Activated CD8-positive, alpha-beta T cell treated with anti-CD3 and anti-CD28 coated beads, Interleukin-2, amount 10 ng/mL, durations not matched to agents 7 days and 5 days (primary cell): ENCODE data around the gene UNC45A. TPM values are rescaled to one million over a fixed set of nuclear protein-coding genes. Genes with fewer than 3 reads are reported as not detected.
A peak's percentile ranks its signal among the peaks of the same experiment; 100 is the strongest.
"Not testable (repeated sequence)": the region's sequence is repeated elsewhere in the genome, so short reads cannot be mapped to it uniquely, and the experiment has no call there.

Experiments
- ATAC-seq: fragments of 150-1000 bp; cut with Tn5 transposase; one replicate; pipeline ENCODE4 v1.10.0; 2021; ENCODE audit warnings: moderate library complexity
- CTCF ChIA-PET: fragments of 350-600 bp; sonication (Branson Sonifier 250); formaldehyde crosslinking; loops from one replicate; lab custom pipeline; 2021; ENCODE audit warnings: antibody characterized with exemption; lab: Charles Lee
- POLR2A ChIA-PET: fragments of 350-600 bp; sonication (Branson Sonifier 250); formaldehyde crosslinking; loops from one replicate; lab custom pipeline; 2021; ENCODE audit warnings: antibody characterized with exemption; lab: Charles Lee
- DNase-seq: peaks from one replicate; pipeline ENCODE4 v3.0.0-alpha.2; 2020
- H3K27ac Mint-ChIP-seq: one replicate; pipeline ENCODE4 v1.8.0; 2021; ENCODE audit warnings: mild to moderate bottlenecking, mixed read lengths
- H3K27me3 Mint-ChIP-seq: one replicate; pipeline ENCODE4 v1.8.0; 2021; ENCODE audit warnings: low read depth, mixed read lengths
- H3K36me3 Mint-ChIP-seq: one replicate; pipeline ENCODE4 v1.8.0; 2021; ENCODE audit warnings: low read depth, mixed read lengths
- H3K4me1 Mint-ChIP-seq: one replicate; pipeline ENCODE4 v1.8.0; 2021; ENCODE audit warnings: low read depth, mixed read lengths
- H3K4me3 Mint-ChIP-seq: one replicate; pipeline ENCODE4 v1.8.0; 2021; ENCODE audit warnings: mild to moderate bottlenecking, mixed read lengths
- H3K9me3 Mint-ChIP-seq: one replicate; pipeline ENCODE4 v1.8.0; 2022; ENCODE audit warnings: mixed read lengths; ENCODE audit not compliant: insufficient read depth
- total RNA-seq, 2 experiments: library from RNA; stranded (reverse); gene quantifications; one replicate each; pipeline ENCODE4 v1.2.3, GENCODE V29; 2021

Gene UNC45A
- total RNA-seq, 2 experiments from 2014 or later = 74.6 to 81.4 TPM

DNA sequence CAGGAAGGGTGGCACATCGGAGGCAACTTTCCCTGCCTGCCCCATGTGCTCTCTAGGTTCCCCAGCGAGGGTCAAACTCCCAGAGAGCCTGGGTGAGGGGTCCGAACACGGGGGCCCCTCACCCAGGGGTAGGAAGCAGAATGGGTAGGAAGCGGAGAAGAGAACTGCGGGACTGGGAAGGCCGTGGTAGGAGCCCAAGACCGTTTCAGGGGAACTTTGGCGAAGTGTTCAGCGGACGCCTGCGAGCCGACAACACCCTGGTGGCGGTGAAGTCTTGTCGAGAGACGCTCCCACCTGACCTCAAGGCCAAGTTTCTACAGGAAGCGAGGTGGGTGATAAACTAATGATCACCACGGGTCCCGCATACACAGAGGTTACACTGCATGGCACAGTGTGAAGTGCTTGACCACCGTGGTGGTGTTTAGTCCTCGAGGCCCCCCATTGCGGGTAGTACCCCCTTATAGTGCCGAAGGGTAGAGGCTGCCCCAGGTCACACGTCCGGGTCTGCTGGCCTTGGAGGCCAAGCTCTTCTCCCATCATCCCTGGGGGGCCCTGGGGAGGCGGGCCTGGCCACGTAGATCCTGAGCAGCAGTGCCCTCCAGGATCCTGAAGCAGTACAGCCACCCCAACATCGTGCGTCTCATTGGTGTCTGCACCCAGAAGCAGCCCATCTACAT lies 42.4 kb upstream of the UNC45A start:
- POLR2A ChIA-PET = interaction anchor here (1.7 kb wide), 1 partner anchor 10 kb away, joined by 5 read pairs; the partner anchor contains the start of gene MAN2A2
- Mint-ChIP-seq H3K9me3 (no peaks in the 10 kb centered on the region), H3K4me3 (no peak overlapping the region), H3K4me1 (peaks cover 11% of the 10 kb centered on the region), H3K27ac (no peak overlapping the region), H3K36me3 (peaks cover 19% of the 10 kb centered on the region), H3K27me3 (no peaks in the 10 kb centered on the region)
- DNase-seq (no peak), ATAC-seq (no peak)
- CTCF ChIA-PET = interaction anchor here (17.2 kb wide), 1 partner anchor 38 kb away, joined by 328 read pairs; the partner anchor contains the start of genes HDDC3 and UNC45A

DNA sequence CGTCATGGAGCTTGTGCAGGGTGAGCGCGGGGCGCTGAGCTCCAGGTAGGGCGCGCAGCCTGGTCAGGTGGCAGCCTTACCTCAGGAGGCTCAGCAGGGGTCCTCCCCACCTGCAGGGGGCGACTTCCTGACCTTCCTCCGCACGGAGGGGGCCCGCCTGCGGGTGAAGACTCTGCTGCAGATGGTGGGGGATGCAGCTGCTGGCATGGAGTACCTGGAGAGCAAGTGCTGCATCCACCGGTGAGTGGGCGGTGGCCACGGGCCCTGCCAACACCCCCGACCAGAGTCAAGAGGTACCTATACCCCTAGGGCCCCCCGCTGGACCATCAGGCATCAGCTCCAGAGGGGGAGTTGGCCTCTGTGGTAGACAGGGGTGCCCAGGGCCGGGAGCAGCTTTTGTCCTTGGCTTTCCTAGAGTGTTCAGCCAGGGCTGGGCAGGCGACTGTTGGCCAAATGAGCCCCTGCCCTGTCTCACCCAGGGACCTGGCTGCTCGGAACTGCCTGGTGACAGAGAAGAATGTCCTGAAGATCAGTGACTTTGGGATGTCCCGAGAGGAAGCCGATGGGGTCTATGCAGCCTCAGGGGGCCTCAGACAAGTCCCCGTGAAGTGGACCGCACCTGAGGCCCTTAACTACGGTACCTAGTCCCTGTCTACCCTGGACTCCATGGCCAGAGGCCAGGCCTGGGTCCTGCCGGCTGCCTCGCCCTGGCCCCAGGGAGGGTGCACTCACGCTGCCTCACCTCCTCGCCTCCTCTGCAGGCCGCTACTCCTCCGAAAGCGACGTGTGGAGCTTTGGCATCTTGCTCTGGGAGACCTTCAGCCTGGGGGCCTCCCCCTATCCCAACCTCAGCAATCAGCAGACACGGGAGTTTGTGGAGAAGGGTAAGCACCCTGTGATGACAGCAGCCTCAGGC lies 41.7 kb upstream of the UNC45A start:
- Mint-ChIP-seq H3K27ac (no peak overlapping the region), H3K9me3 (no peaks in the 10 kb centered on the region), H3K4me1 (peaks cover 11% of the 10 kb centered on the region), H3K27me3 (no peaks in the 10 kb centered on the region), H3K4me3 (no peak overlapping the region), H3K36me3 (peaks cover 15% of the 10 kb centered on the region)
- ChIA-PET POLR2A (interaction anchor here (1.7 kb wide), 1 partner anchor 10 kb away, joined by 5 read pairs; the partner anchor contains the start of gene MAN2A2), CTCF (interaction anchor here (2.4 to 17.2 kb wide), 2 partner anchors 8 to 37 kb away, joined by 19 to 328 read pairs; partner anchors contain the start of genes HDDC3 and UNC45A)
- DNase-seq (no peak), ATAC-seq (no peak)

DNA sequence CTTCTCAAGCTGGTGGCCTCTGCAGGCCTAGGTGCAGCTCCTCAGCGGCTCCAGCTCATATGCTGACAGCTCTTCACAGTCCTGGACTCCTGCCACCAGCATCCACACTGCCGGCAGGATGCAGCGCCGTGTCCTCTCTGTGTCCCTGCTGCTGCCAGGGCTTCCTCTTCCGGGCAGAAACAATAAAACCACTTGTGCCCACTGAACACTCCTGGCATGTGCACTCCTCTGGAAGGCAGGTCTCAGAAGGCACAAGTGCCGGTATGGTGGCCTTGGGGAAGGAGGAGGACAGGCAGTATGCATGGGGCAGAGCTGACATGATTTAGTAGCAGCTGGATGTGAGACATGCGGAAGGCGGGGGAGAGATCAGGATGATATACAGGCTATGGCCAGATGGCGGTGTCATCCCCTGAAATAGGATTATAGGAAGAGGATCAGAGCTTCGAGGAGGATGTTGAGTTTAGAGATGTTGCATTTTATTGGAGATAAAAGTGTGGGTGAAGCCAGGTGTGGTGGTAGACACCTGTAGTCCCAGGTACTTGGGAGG lies 39.4 kb upstream of the UNC45A start:
- H3K27ac Mint-ChIP-seq = no peak overlapping the region
- no peaks in the 10 kb centered on the region for H3K4me1 Mint-ChIP-seq
- DNase-seq (no peak), ATAC-seq (no peak)
- H3K27me3 Mint-ChIP-seq = no peaks in the 10 kb centered on the region
- ChIA-PET POLR2A (interaction anchor here (0.6 to 1.0 kb wide), 2 partner anchors 9 to 25 kb away, joined by 3 to 4 read pairs; no protein-coding TSS in a partner anchor), CTCF (interaction anchor here (2.4 to 17.2 kb wide), 2 partner anchors 10 to 35 kb away, joined by 19 to 328 read pairs; partner anchors contain the start of genes HDDC3 and UNC45A)
- no peak overlapping the region for H3K4me3 Mint-ChIP-seq
- H3K36me3 Mint-ChIP-seq = peaks cover 14% of the 10 kb centered on the region
- no peaks in the 10 kb centered on the region for H3K9me3 Mint-ChIP-seq

DNA sequence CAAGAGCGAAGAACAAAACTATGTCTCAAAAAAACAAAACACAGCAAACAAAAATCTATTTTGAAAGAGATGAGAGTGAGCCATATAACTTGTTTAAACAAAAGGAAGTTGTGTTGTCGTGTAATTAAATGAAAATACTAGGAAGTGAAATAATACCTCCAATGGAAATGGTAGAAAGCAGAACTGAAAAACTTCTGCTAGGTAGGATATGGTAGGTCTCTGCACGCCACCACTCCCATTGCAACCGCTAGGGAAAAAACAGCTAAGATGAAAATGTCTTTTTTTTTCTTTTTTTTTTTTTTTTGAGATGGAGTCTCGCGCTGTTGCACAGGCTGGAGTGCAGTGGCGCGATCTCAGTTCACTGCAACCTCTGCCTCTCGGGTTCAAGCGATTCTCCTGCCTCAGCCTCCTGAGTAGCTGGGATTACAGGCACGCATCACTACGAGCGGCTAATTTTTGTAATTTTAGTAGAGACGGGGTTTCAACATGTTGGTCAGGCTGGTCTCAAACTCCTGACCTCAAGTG lies 37.9 kb upstream of the UNC45A start:
- Mint-ChIP-seq H3K4me1 (peaks cover 12% of the 10 kb centered on the region), H3K36me3 (peaks cover 11% of the 10 kb centered on the region)
- POLR2A ChIA-PET, ATAC-seq, H3K4me3 Mint-ChIP-seq, H3K27me3 Mint-ChIP-seq, H3K9me3 Mint-ChIP-seq, H3K27ac Mint-ChIP-seq, DNase-seq: not testable (repeated sequence)
- CTCF ChIA-PET = interaction anchor here (1.2 to 17.2 kb wide), 2 partner anchors 11 to 33 kb away, joined by 3 to 328 read pairs; partner anchors contain the start of genes HDDC3 and UNC45A

DNA sequence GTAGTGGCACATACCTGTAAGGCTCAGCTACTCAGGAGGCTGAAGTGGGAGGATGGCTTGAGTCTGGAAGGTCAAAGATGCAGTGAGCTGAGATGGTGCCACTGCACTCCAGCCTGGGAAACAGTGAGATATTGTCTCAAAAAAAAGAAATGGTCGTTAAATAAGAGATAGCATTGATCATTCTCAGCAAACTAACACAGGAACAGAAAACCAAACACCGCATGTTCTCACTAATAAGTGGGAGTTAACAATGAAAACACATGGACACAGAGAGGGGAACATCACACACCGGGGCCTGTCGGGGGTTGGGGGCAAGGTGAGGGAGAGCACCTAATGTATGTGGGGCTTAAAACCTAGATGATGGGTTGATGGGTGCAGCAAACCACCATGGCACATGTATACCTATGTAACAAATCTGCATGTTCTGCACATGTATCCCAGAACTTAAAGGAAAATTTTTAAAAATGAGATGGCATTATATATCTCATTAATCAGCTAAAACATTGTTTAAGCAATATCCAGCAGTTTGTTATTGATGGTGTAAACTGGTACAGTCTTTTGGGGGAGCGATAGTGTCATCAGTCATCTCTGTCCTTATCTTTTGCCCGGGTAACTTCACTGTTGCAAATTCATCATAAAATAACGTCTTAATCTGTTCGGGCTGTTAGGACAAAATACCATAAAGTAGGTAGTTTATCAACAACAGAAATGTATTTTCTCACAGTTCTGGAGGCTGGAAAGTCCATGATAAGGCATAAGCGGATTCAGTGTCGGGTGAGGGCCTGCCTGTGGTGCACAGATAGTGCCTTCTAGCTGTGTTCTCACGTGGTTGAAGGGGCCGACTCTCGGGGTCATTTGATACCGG lies 33.7 kb upstream of the UNC45A start:
- DNase-seq = no peak
- Mint-ChIP-seq H3K9me3 (no peaks in the 10 kb centered on the region), H3K4me3 (peak overlapping the region; percentile 90), H3K27me3 (no peaks in the 10 kb centered on the region), H3K36me3 (peaks cover 16% of the 10 kb centered on the region), H3K4me1 (peaks cover 28% of the 10 kb centered on the region), H3K27ac (peak overlapping the region; percentile 93)
- ATAC-seq = no peak
- ChIA-PET POLR2A (interaction anchor here (8.8 kb wide), 1 partner anchor 31 kb away, joined by 110 read pairs; the partner anchor contains the start of genes HDDC3 and UNC45A), CTCF (interaction anchor here (0.7 to 17.2 kb wide), 9 partner anchors 16 to 252 kb away, joined by 3 to 328 read pairs (median 3); partner anchors contain the start of genes HDDC3, RCCD1 and UNC45A)

DNA sequence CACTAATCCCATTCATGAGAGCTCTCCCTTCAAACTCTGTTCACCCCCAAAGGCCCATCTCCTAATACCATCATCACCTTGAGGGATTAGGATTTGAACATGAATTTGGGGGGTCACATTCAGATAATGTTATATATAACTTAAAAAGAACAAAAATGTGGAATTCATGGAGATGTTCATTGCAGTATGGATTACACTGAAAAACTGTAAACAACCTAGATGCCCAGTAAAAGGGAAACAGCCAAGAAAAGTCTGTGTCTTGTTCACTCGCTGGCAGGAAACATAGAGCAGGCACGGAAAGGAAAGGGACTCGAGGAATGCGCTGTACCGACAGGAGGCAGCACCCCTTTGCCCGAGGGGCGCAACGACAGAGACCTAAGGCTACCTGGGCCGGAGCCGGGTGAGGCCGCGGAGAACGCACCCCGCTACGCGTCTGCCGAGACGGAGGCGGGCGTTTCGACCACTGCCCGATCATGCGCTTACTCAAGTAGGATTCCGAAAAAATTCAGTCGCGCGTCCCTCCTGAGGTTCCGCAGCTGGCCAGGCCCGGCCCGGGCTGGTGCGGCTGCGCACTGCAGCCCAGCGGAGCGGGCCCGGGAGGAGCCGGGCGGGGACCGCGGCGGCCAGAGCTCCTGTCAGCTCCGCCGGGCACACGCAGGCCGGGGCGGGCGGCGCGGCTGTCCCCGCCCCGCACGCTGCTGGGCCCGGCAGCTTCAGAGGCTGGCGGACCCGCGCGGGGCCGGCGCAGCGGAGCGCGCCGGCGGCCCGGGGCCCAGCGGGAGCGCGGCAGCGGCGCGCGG lies 32.8 kb upstream of the UNC45A start:
- Mint-ChIP-seq H3K27me3 (no peaks in the 10 kb centered on the region), H3K4me1 (peaks cover 28% of the 10 kb centered on the region), H3K36me3 (peaks cover 25% of the 10 kb centered on the region), H3K9me3 (no peaks in the 10 kb centered on the region), H3K27ac (peak overlapping the region; percentile 93), H3K4me3 (peak overlapping the region; percentile 90)
- peak; percentile 80 for DNase-seq
- CTCF ChIA-PET = interaction anchor here (0.7 to 17.2 kb wide), 17 partner anchors 16 to 582 kb away, joined by 3 to 328 read pairs (median 3); partner anchors contain the start of genes HDDC3, RCCD1 and UNC45A
- POLR2A ChIA-PET = interaction anchor here (0.6 to 8.8 kb wide), 7 partner anchors 10 to 185 kb away, joined by 3 to 110 read pairs (median 5); partner anchors contain the start of genes BLM, HDDC3 and UNC45A
- peak; percentile 84 for ATAC-seq

DNA sequence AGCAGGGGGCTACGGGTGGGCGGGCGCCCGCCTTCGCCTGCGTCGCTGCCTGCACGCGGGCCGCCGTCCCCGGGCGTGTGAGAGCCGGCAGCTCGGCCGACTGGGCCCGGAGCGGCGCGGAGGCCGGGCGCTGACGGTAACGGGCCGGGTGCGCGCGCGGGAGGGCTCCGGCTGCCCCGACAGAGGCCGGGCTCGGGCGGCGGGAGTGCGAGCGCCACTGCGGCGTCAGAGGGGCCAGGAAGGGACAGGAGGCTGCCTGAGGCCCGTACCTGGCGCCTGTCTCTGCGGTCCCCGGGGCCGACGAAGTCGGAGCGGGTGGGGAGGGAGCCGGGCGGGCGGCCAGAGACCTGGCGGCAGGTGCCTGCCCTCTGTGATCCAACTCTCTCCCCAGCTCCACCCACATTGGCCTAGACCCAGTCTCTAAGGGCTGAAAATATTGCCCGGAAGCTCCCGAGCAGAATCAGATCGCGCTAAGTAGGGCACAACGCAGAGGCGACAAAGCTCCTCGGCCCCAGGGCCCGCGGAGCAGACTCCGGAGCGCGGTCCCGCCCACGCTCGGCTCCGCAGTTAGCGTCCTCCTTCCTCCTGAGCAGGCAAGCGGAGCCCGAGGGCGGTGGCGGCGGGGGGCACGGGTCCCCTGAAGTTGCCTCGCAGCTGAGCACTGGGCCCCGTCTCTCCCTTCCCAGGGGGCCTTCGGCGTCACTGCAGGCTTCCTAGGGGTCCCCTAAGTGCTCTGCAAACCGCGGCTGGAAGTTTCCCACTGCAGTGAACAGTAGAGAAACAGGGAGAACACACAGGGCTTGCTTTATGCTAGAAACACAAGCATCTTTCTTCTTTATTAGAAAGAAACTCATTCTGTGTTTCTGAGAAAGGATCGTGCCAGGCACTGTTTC lies 32.0 kb upstream of the UNC45A start, which contains the start of gene MAN2A2:
Gene MAN2A2 (plus strand): TSS at position 463 of the 893 bp plus-strand sequence. CDS start 906 bp downstream, outside the sequence.
- peak within 1 kb of the TSS; percentile 90 for H3K4me3 Mint-ChIP-seq
- H3K27ac Mint-ChIP-seq = peak within 1 kb of the TSS; percentile 93

DNA sequence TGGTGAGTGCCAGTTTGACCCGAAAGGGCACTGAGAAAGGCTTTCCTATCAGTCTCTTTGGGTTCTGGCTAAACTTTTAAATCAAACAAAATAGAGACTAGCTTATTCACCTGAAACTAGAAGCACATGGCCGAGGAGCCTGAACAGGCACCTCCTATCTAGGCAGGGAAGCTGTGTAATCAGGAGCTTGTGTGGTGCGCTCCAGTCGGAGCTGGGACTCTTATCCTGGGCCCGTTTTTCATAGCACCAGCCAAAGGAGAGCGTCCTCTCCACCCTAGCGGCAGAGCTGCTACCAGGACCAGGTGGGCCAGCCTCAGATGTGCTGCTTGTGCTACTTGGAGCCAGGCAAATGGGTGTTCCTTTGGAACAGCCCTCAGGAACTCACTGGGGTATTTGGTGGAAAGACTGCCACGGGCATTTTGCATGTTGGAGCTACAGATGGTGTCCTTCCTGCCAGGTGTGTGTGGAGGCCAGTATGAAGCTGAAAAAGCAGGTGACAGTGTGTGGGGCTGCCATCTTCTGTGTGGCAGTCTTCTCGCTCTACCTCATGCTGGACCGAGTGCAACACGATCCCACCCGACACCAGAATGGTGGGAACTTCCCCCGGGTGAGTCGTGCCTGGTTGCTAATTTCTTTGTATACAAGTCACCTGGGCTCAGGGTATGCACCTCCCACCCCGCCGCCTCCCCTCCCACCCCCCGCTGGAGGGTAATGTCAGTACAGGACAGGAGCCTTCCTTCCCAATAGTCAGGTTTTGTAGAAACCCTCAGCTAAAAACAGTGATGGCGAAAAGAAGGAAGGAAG lies 31.1 kb upstream of the UNC45A start:
- DNase-seq = no peak
- no peaks in the 10 kb centered on the region for H3K27me3 Mint-ChIP-seq

More for the DNA sequence above, 32.0 kb upstream of the UNC45A start, which contains the start of gene MAN2A2:
- H3K36me3 Mint-ChIP-seq = peaks cover 31% of the 10 kb centered on the region
- H3K4me1 Mint-ChIP-seq = peaks cover 28% of the 10 kb centered on the region
- ChIA-PET POLR2A (interaction anchor here (0.8 to 8.8 kb wide), 10 partner anchors 8 to 341 kb away, joined by 3 to 110 read pairs (median 4); partner anchors contain the start of genes BLM, HDDC3, RCCD1 and UNC45A), CTCF (interaction anchor here (0.9 to 17.2 kb wide), 15 partner anchors 11 to 583 kb away, joined by 3 to 328 read pairs (median 3); partner anchors contain the start of genes BLM, HDDC3, RCCD1 and UNC45A)
- DNase-seq = peak; percentile 81
- ATAC-seq = peak; percentile 78
- no peaks in the 10 kb centered on the region for H3K9me3 Mint-ChIP-seq
- H3K27me3 Mint-ChIP-seq = no peaks in the 10 kb centered on the region

More for the DNA sequence above, 31.1 kb upstream of the UNC45A start:
- Mint-ChIP-seq H3K9me3 (no peaks in the 10 kb centered on the region), H3K36me3 (peaks cover 36% of the 10 kb centered on the region), H3K4me1 (peaks cover 28% of the 10 kb centered on the region), H3K27ac (peak overlapping the region; percentile 88), H3K4me3 (peak overlapping the region; percentile 79)
- ChIA-PET POLR2A (interaction anchor here (0.6 to 8.8 kb wide), 9 partner anchors 8 to 342 kb away, joined by 3 to 110 read pairs (median 4); partner anchors contain the start of genes BLM, HDDC3, RCCD1 and UNC45A), CTCF (interaction anchor here (0.9 to 17.2 kb wide), 10 partner anchors 10 to 584 kb away, joined by 3 to 328 read pairs (median 4); partner anchors contain the start of genes BLM, HDDC3 and UNC45A)
- ATAC-seq = no peak
